GM23338 (cell line): ENCODE results near the gene KRTAP10-6. TPM values are rescaled to one million over a fixed set of nuclear protein-coding genes. Genes with fewer than 3 reads are reported as not detected.

Experiments
- ATAC-seq: fragments of 200-7000 bp; cut with Tn5 transposase; 3 replicates; pipeline ENCODE4 v1.9.1; 2020
- DNase-seq: peaks from one replicate; pipeline ENCODE4 v3.0.0-alpha.2; 2015; ENCODE audit warnings: low spot score
- H2AFZ ChIP-seq: fragments of 200-600 bp; sonication (generic); 2 replicates; pipeline ENCODE4 v1.8.0; 2016; ENCODE audit warnings: antibody characterized with exemption, mild to moderate bottlenecking, moderate library complexity
- H3F3A ChIP-seq: fragments of 200-600 bp; sonication (generic); replicated peaks from 2 replicates; pipeline ENCODE4 v1.8.0; 2017; ENCODE audit warnings: antibody characterized with exemption, mixed run types, low read depth
- H3K27ac ChIP-seq: fragments of 200-600 bp; sonication (generic); 2 replicates; pipeline ENCODE4 v1.6.1; 2016; ENCODE audit warnings: low read depth
- H3K27me3 ChIP-seq: fragments of 200-600 bp; sonication (generic); 2 replicates; pipeline ENCODE4 v1.8.0; 2016; ENCODE audit warnings: mild to moderate bottlenecking, mixed run types, moderate library complexity; ENCODE audit not compliant: insufficient read depth
- H3K36me3 ChIP-seq: fragments of 200-600 bp; sonication (generic); 2 replicates; pipeline ENCODE4 v1.8.0; 2016; ENCODE audit warnings: mild to moderate bottlenecking; ENCODE audit not compliant: insufficient read depth
- H3K4me1 ChIP-seq: fragments of 200-600 bp; sonication (generic); 2 replicates; pipeline ENCODE4 v1.8.0; 2016; ENCODE audit warnings: mild to moderate bottlenecking, moderate library complexity; ENCODE audit not compliant: insufficient read depth
- H3K4me2 ChIP-seq: fragments of 200-600 bp; sonication (generic); 2 replicates; pipeline ENCODE4 v1.7.1; 2017; ENCODE audit warnings: mixed run types
- H3K4me3 ChIP-seq: fragments of 200-600 bp; sonication (generic); 2 replicates; pipeline ENCODE4 v1.6.1; 2016; ENCODE audit warnings: mixed run types
- H3K79me2 ChIP-seq: fragments of 200-600 bp; sonication (generic); replicated peaks from 2 replicates; pipeline ENCODE4 v1.8.0; 2017; ENCODE audit warnings: mild to moderate bottlenecking; ENCODE audit not compliant: insufficient read depth
- H3K9me2 ChIP-seq: fragments of 200-600 bp; sonication (generic); 2 replicates; pipeline ENCODE4 v1.8.0; 2017; ENCODE audit not compliant: insufficient read depth
- H4K20me1 ChIP-seq: fragments of 200-600 bp; sonication (generic); replicated peaks from 2 replicates; pipeline ENCODE4 v1.8.0; 2017; ENCODE audit warnings: mild to moderate bottlenecking; ENCODE audit not compliant: insufficient read depth
- H3K27ac Mint-ChIP-seq: 2 replicates; pipeline ENCODE4 v1.8.0; 2020; ENCODE audit warnings: inconsistent platforms, mild to moderate bottlenecking, moderate library complexity, mixed read lengths
- H3K27me3 Mint-ChIP-seq: 3 replicates; pipeline ENCODE4 v1.8.0; 2022; ENCODE audit warnings: low read depth, mild to moderate bottlenecking, moderate library complexity, mixed read lengths, inconsistent platforms; ENCODE audit not compliant: insufficient read depth, poor library complexity
- H3K36me3 Mint-ChIP-seq: 3 replicates; pipeline ENCODE4 v1.8.0; 2021; ENCODE audit warnings: low read depth, mild to moderate bottlenecking, inconsistent platforms, moderate library complexity, mixed read lengths
- H3K4me1 Mint-ChIP-seq: 3 replicates; pipeline ENCODE4 v1.8.0; 2020; ENCODE audit warnings: mild to moderate bottlenecking, inconsistent platforms, mixed read lengths
- H3K4me3 Mint-ChIP-seq: 3 replicates; pipeline ENCODE4 v1.8.0; 2021; ENCODE audit warnings: moderate library complexity, mild to moderate bottlenecking, inconsistent platforms, mixed read lengths
- H3K9me3 Mint-ChIP-seq: 3 replicates; pipeline ENCODE4 v1.8.0; 2020; ENCODE audit warnings: moderate library complexity, mild to moderate bottlenecking, inconsistent platforms, mixed read lengths
- CREB1 ChIP-seq: fragments of 250-450 bp; sonication (Bioruptor Pico); IDR thresholded peaks from 2 replicates; pipeline ENCODE4 v1.5.0; 2020; ENCODE audit warnings: low read depth, mild to moderate bottlenecking, moderate library complexity
- ETS1 ChIP-seq: IDR thresholded peaks from 2 replicates; pipeline ENCODE4 v1.6.1; 2016; ENCODE audit warnings: antibody characterized with exemption
- EZH2 ChIP-seq: fragments of 200-600 bp; sonication (generic); IDR thresholded peaks from one replicate; pipeline ENCODE4 v1.8.0; 2017; ENCODE audit warnings: antibody characterized with exemption, mild to moderate bottlenecking, low read depth; ENCODE audit not compliant: unreplicated experiment
- EZH2phosphoT487 ChIP-seq: fragments of 200-600 bp; sonication (generic); IDR thresholded peaks from one replicate; pipeline ENCODE4 v1.8.1; 2018; ENCODE audit warnings: antibody characterized with exemption; ENCODE audit not compliant: unreplicated experiment
- JUNB ChIP-seq: IDR thresholded peaks from one replicate; pipeline ENCODE4 v1.6.1; 2016; ENCODE audit warnings: antibody characterized with exemption; ENCODE audit not compliant: unreplicated experiment
- POLR2AphosphoS5 ChIP-seq: IDR thresholded peaks from 2 replicates; pipeline ENCODE4 v1.6.1; 2016; ENCODE audit warnings: antibody characterized with exemption, low read depth
- REST ChIP-seq: IDR thresholded peaks from one replicate; pipeline ENCODE4 v1.6.1; 2018; ENCODE audit warnings: antibody characterized with exemption; ENCODE audit not compliant: unreplicated experiment
- STAT1 ChIP-seq: IDR thresholded peaks from one replicate; pipeline ENCODE4 v1.6.1; 2016; ENCODE audit warnings: antibody characterized with exemption; ENCODE audit not compliant: unreplicated experiment
- ZNF114 ChIP-seq: fragments of 250-450 bp; sonication (Bioruptor Pico); IDR thresholded peaks from 2 replicates; pipeline ENCODE4 v1.5.0; 2020; ENCODE audit warnings: mild to moderate bottlenecking, moderate library complexity
- polyA plus RNA-seq: library from polyadenylated mRNA; unstranded; fragments of >200 nt; fragmentation: Nextera tagmentation; extraction: Ambion mirVana; gene quantifications from 2 replicates; pipeline ENCODE4 v1.2.1, GENCODE V29; 2016
- total RNA-seq: library from RNA; depleted of rRNA; stranded (reverse); fragments of >200 nt; shearing (Covaris generic); gene quantifications from 2 replicates; pipeline ENCODE4 v1.2.3, GENCODE V29; 2014
- TF ChIP-seq, protein P1 (sequence below): fragments of 250-450 bp; sonication (Bioruptor Pico); IDR thresholded peaks from 2 replicates; pipeline ENCODE4 v1.5.0; 2020; ENCODE audit warnings: mild to moderate bottlenecking, moderate library complexity

Gene KRTAP10-6
- total and polyA plus RNA-seq, 2 experiments from 2014 or later = not detected

DNA sequence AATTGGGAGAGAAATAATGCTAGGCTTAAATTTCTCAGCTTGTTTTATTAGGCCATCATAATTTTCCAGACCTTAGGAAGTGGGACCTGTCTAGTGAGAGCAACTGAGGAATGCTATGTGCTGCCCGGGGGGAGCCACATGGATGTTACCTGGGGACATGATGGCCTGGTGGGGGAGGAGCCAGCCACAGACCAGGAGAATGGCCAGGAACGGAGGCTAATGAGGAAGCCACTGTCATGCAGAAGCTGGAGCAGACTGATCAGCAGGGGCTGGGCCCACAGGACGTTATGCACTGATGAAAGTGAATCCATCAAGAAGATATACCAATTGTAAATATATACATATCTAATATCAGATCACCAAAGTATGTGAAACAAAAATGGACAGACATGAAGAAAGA, 47.7 kb downstream of the KRTAP10-6 start:
- peaks cover 12% of the 10 kb centered on the region for H3K27me3 Mint-ChIP-seq
- H3K27ac Mint-ChIP-seq = no peak overlapping the region

More for the DNA sequence above, 47.7 kb downstream of the KRTAP10-6 start:
- ATAC-seq (no peak), DNase-seq (no peak)
- peaks cover 16% of the 10 kb centered on the region for H3K4me1 ChIP-seq
- H3F3A ChIP-seq = no peaks in the 10 kb centered on the region
- Mint-ChIP-seq H3K36me3 (peaks cover 19% of the 10 kb centered on the region), H3K4me3 (no peak overlapping the region), H3K9me3 (peaks cover 15% of the 10 kb centered on the region), H3K4me1 (peaks cover 20% of the 10 kb centered on the region)
- H3K27me3 ChIP-seq = no peaks in the 10 kb centered on the region
- H3K4me2 ChIP-seq = no peak overlapping the region
- H3K27ac ChIP-seq = no peak overlapping the region
- TF ChIP-seq EZH2phosphoT487 (no peak), EZH2 (no peak), ZNF114 (CRISPR knock-in tag) (no peak), POLR2AphosphoS5 (no peak), REST (no peak), JUNB (no peak), ETS1 (no peak), CREB1 (no peak), STAT1 (no peak)
- TF ChIP-seq, protein P1, sequence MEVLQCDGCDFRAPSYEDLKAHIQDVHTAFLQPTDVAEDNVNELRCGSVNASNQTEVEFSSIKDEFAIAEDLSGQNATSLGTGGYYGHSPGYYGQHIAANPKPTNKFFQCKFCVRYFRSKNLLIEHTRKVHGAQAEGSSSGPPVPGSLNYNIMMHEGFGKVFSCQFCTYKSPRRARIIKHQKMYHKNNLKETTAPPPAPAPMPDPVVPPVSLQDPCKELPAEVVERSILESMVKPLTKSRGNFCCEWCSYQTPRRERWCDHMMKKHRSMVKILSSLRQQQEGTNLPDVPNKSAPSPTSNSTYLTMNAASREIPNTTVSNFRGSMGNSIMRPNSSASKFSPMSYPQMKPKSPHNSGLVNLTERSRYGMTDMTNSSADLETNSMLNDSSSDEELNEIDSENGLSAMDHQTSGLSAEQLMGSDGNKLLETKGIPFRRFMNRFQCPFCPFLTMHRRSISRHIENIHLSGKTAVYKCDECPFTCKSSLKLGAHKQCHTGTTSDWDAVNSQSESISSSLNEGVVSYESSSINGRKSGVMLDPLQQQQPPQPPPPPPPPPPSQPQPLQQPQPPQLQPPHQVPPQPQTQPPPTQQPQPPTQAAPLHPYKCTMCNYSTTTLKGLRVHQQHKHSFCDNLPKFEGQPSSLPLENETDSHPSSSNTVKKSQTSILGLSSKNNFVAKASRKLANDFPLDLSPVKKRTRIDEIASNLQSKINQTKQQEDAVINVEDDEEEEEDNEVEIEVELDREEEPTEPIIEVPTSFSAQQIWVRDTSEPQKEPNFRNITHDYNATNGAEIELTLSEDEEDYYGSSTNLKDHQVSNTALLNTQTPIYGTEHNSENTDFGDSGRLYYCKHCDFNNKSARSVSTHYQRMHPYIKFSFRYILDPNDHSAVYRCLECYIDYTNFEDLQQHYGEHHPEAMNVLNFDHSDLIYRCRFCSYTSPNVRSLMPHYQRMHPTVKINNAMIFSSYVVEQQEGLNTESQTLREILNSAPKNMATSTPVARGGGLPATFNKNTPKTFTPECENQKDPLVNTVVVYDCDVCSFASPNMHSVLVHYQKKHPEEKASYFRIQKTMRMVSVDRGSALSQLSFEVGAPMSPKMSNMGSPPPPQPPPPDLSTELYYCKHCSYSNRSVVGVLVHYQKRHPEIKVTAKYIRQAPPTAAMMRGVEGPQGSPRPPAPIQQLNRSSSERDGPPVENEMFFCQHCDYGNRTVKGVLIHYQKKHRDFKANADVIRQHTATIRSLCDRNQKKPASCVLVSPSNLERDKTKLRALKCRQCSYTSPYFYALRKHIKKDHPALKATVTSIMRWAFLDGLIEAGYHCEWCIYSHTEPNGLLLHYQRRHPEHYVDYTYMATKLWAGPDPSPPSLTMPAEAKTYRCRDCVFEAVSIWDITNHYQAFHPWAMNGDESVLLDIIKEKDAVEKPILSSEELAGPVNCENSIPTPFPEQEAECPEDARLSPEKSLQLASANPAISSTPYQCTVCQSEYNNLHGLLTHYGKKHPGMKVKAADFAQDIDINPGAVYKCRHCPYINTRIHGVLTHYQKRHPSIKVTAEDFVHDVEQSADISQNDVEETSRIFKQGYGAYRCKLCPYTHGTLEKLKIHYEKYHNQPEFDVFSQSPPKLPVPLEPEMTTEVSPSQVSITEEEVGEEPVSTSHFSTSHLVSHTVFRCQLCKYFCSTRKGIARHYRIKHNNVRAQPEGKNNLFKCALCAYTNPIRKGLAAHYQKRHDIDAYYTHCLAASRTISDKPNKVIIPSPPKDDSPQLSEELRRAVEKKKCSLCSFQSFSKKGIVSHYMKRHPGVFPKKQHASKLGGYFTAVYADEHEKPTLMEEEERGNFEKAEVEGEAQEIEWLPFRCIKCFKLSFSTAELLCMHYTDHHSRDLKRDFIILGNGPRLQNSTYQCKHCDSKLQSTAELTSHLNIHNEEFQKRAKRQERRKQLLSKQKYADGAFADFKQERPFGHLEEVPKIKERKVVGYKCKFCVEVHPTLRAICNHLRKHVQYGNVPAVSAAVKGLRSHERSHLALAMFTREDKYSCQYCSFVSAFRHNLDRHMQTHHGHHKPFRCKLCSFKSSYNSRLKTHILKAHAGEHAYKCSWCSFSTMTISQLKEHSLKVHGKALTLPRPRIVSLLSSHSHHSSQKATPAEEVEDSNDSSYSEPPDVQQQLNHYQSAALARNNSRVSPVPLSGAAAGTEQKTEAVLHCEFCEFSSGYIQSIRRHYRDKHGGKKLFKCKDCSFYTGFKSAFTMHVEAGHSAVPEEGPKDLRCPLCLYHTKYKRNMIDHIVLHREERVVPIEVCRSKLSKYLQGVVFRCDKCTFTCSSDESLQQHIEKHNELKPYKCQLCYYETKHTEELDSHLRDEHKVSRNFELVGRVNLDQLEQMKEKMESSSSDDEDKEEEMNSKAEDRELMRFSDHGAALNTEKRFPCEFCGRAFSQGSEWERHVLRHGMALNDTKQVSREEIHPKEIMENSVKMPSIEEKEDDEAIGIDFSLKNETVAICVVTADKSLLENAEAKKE (CRISPR knock-in tag) = no peak
- H3K4me3 ChIP-seq = no peak overlapping the region
- no peaks in the 10 kb centered on the region for H4K20me1 ChIP-seq
- H3K9me2 ChIP-seq = no peaks in the 10 kb centered on the region
- no peaks in the 10 kb centered on the region; the same call in 1 of the 2 replicates for H3K36me3 ChIP-seq
- no peak overlapping the region for H2AFZ ChIP-seq
- no peaks in the 10 kb centered on the region for H3K79me2 ChIP-seq
